Spleen (tissue), 11 donors: ENCODE measurements around the gene VEGFA. TPM values are rescaled to one million over a fixed set of nuclear protein-coding genes. Genes with fewer than 3 reads are reported as not detected.

Experiments
- DNase-seq: peaks from one replicate; pipeline ENCODE4 v3.0.0-alpha.2; 2020
- H3K27ac ChIP-seq, 8 donors: fragments of 200-600 bp; sonication (generic) in 7 of 8; 1 replicate in 4 of 8; 2 replicates in 4 of 8; pipeline versions ENCODE4 v1.5.0 to v1.8.0; 2016 to 2021; ENCODE audit warnings: inconsistent platforms in 4 of 8, mild to moderate bottlenecking in 4 of 8, moderate library complexity in 1 of 8
- H3K27me3 ChIP-seq, 7 donors: fragments of 200-600 bp; sonication (generic) in 6 of 7; replicated peaks in 1 of 7; 1 replicate in 4 of 7; 2 replicates in 3 of 7; pipeline versions ENCODE4 v1.5.0 to v1.8.0; 2016 to 2021; ENCODE audit warnings: inconsistent platforms in 3 of 7, mild to moderate bottlenecking in 1 of 7
- H3K36me3 ChIP-seq, 6 donors: fragments of 200-600 bp; sonication (generic) in 5 of 6; 1 replicate in 4 of 6; 2 replicates in 2 of 6; pipeline versions ENCODE4 v1.5.0 to v1.8.0; 2016 to 2021; ENCODE audit warnings: inconsistent platforms in 2 of 6
- H3K4me1 ChIP-seq, 6 donors: fragments of 200-600 bp; sonication (generic) in 5 of 6; 1 replicate in 3 of 6; 2 replicates in 3 of 6; pipeline versions ENCODE4 v1.5.0 to v1.8.0; 2016 to 2021; ENCODE audit warnings: inconsistent platforms in 3 of 6
- H3K4me3 ChIP-seq, 8 donors: fragments of 200-600 bp; sonication (generic) in 7 of 8; 1 replicate in 4 of 8; 2 replicates in 4 of 8; pipeline versions ENCODE4 v1.5.0 to v1.8.0; 2016 to 2021; ENCODE audit warnings: inconsistent platforms in 4 of 8, mild to moderate bottlenecking in 4 of 8, moderate library complexity in 2 of 8
- H3K9me3 ChIP-seq, 8 donors: fragments of 200-600 bp; sonication (generic) in 7 of 8; 1 replicate in 4 of 8; 2 replicates in 4 of 8; pipeline versions ENCODE4 v1.5.0 to v1.8.0; 2016 to 2021; ENCODE audit warnings: inconsistent platforms in 4 of 8
- POLR2A ChIP-seq, 3 donors: fragments of 450-650 bp; IDR thresholded peaks; one replicate each; pipeline ENCODE4 v1.5.1; 2017; ENCODE audit warnings: antibody characterized with exemption in 3 of 3, mild to moderate bottlenecking in 1 of 3
- POLR2AphosphoS5 ChIP-seq, 3 donors: sonication (generic); formaldehyde crosslinking; IDR thresholded peaks; one replicate each; pipeline ENCODE4 v1.5.1; 2017; ENCODE audit warnings: antibody characterized with exemption in 3 of 3
- WGBS, 5 donors: extraction: QIAGEN DNeasy Blood & Tissue Kit in 3 of 5; methylation state at CpG; one replicate each; pipeline versions ENCODE4 v1.1.5 to v1.1.7; 2013 to 2018; 5-methylcytosine and 5-hydroxymethylcytosine counted together
- intact Hi-C: fragments of 100-400 bp; cut with DNase I; formaldehyde crosslinking; loops from one replicate; pipeline ENCODE4 v1.15.0; 2023; ENCODE audit warnings: low total_unique reads
- polyA plus RNA-seq, 3 donors: library from polyadenylated mRNA; stranded (reverse); fragments of 200-250 nt; gene quantifications; one replicate each; pipeline ENCODE4 v1.2.1, GENCODE V29; 2013
- total RNA-seq, 7 donors: library from RNA; depleted of rRNA in 3 of 7; stranded (reverse); fragments of >200 nt in 3 of 7; fragmentation: NEBNext Ultra II Directional in 4 of 7; extraction: Animal tissue kit (Norgen Biotek cat#: 25700) in 4 of 7; gene quantifications; one replicate each; pipeline versions ENCODE4 v1.1.0 to v1.2.1, GENCODE V29; 2016 to 2021
- TF ChIP-seq, protein P1 (sequence below), 11 experiments: fragments of 200-600 bp in 7 of 11; fragments of 450-650 bp in 4 of 11; sonication (generic) in 4 of 11; IDR thresholded peaks in 8 of 11; conservative IDR thresholded peaks in 3 of 11; 1 replicate in 7 of 11; 2 replicates in 4 of 11; pipeline versions ENCODE4 v1.4.0 to v1.8.0; 2016 to 2021; ENCODE audit warnings: antibody characterized with exemption in 11 of 11, inconsistent platforms in 4 of 11, mild to moderate bottlenecking in 1 of 11
- donor health status: healthy with polysubstance abuse.
- donor health status: DM: no; HTN: no; CAD: no; lungs with moderate emphysema.
- donor health status: DM: no; HTN: no; CAD: no.
- donor health status: Bipolar disorder and iron deficiency.
- donor health status: healthy.
- donor health status: DM: no; HTN: no; CAD: no.
- donor health status: DM: yes; HTN: yes; CAD: no.

VEGFA gene
- total and polyA plus RNA-seq, 10 donors, result 31.0 to 486 (median 153) TPM

DNA sequence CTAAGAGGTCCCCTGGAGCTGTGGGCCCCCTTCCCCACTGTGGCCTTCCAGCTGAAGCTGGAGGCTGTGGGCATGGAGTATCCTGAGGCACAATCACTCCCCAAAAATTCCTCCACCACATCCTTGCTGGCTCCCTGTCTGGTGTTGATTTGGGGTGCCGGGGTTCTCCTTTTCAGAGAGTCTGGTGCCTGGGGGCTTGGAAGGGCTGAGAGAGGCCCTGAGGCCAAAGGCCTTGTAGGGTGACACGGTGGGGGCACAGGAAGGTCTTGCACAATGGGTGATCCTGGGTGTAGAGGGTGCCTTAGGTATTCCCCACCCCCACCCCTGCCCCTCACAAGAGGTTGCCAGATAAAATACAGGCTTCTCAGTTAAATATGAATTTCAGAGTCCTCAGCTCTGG is 33.2 kb upstream of the VEGFA start:
- DNase-seq, result no peak
- Histone ChIP-seq H3K27ac (peak overlapping the region in 1 of 8 donors; percentile 37), H3K27me3 (no peaks in the 10 kb centered on the region), H3K36me3 (no peaks in the 10 kb centered on the region), H3K9me3 (peaks cover 0 to 6% (median under 1%) of the 10 kb centered on the region in 8 donors), H3K4me1 (peaks cover 0 to 23% (median 18%) of the 10 kb centered on the region in 6 donors), H3K4me3 (no peak overlapping the region)
- WGBS, 5 donors, result 73 to 95% (median 82%) methylated on average over 2 of the region's 2 CpGs
- intact Hi-C loops, result no loop called here
- TF ChIP-seq, protein P1, sequence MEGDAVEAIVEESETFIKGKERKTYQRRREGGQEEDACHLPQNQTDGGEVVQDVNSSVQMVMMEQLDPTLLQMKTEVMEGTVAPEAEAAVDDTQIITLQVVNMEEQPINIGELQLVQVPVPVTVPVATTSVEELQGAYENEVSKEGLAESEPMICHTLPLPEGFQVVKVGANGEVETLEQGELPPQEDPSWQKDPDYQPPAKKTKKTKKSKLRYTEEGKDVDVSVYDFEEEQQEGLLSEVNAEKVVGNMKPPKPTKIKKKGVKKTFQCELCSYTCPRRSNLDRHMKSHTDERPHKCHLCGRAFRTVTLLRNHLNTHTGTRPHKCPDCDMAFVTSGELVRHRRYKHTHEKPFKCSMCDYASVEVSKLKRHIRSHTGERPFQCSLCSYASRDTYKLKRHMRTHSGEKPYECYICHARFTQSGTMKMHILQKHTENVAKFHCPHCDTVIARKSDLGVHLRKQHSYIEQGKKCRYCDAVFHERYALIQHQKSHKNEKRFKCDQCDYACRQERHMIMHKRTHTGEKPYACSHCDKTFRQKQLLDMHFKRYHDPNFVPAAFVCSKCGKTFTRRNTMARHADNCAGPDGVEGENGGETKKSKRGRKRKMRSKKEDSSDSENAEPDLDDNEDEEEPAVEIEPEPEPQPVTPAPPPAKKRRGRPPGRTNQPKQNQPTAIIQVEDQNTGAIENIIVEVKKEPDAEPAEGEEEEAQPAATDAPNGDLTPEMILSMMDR (IDR thresholded peaks at IDR 0.05 in 8 of 11, conservative IDR thresholded peaks at IDR 0.05 in 3 of 11), result no peak
- TF ChIP-seq POLR2A (IDR thresholded peaks at IDR 0.05) (no peak), POLR2AphosphoS5 (IDR thresholded peaks at IDR 0.05) (no peak)

DNA sequence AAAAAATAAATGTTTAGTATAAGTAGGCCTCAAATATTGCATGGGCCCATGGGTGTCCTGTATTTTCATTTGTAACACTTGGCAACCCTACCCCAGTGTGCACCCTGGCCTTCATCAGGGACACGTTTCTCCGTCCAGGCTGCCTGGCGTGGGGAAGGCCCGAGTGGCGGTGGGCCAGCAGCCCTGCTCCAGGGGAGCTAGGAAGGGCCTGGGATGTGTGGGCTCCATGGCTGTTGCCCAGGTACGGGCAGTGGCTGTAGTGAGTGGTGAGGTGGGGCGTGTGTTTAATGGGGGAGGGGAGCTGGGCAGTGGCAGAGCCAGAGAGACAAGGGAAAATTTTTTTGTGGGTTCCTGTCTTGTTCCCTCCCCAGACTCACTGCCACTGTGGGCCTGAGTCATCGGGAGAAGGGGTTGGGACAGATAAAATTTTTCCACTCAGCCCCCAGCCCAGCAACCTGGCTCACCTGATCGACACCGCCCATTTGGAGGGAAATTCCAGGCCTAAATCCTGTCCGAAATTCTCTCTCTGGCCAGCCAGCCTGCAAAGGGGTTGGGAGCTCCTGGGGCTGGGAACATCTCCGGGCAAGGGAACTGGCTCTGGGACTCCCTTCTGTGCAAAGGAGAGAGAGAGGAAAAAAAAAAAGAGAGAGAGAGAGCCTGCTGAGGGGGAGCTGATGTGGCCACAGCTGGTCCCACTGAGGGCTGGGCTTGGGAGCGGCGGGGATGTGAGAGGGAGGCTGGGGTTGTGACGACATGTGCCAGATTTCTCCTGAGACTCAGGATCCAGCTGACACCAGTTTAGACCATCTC is 32.5 kb upstream of the VEGFA start:
- DNase-seq, result peak; percentile 32
- no peak overlapping the region for H3K4me3 ChIP-seq
- no peaks in the 10 kb centered on the region for H3K27me3 ChIP-seq
- H3K27ac ChIP-seq, result peak overlapping the region in 6 of 8 donors; percentile 14 to 43 (median 34)
- TF ChIP-seq POLR2AphosphoS5 (IDR thresholded peaks at IDR 0.05) (peak in 1 of 3 donors; percentile 10), POLR2A (IDR thresholded peaks at IDR 0.05) (no peak)
- H3K36me3 ChIP-seq, result no peaks in the 10 kb centered on the region
- H3K4me1 ChIP-seq, result peaks cover 0 to 23% (median 18%) of the 10 kb centered on the region in 6 donors
- intact Hi-C loops, result no loop called here
- H3K9me3 ChIP-seq, result no peaks in the 10 kb centered on the region
- 76 to 86% (median 84%) methylated on average over 15 of the region's 15 CpGs for WGBS, 5 donors

- H3K27me3 ChIP-seq, result no peaks in the 10 kb centered on the region
- TF ChIP-seq POLR2A (IDR thresholded peaks at IDR 0.05) (no peak), POLR2AphosphoS5 (IDR thresholded peaks at IDR 0.05) (no peak)
- TF ChIP-seq, protein P1 (IDR thresholded peaks at IDR 0.05 in 8 of 11, conservative IDR thresholded peaks at IDR 0.05 in 3 of 11), result no peak
- WGBS, 5 donors, result 57 to 88% (median 71%) methylated on average over 2 to 3 of the region's 3 CpGs
- H3K4me1 ChIP-seq, result peaks cover 0 to 23% (median 18%) of the 10 kb centered on the region in 6 donors
- H3K9me3 ChIP-seq, result no peaks in the 10 kb centered on the region
- H3K36me3 ChIP-seq, result no peaks in the 10 kb centered on the region
- DNase-seq, result no peak
- H3K4me3 ChIP-seq, result no peak overlapping the region
- intact Hi-C loops, result no loop called here
- H3K27ac ChIP-seq, result peak overlapping the region in 1 of 8 donors; percentile 14
Measured at GRCh38 chr6:43738267-43738676, 31.7 kb upstream of the VEGFA start.

DNA sequence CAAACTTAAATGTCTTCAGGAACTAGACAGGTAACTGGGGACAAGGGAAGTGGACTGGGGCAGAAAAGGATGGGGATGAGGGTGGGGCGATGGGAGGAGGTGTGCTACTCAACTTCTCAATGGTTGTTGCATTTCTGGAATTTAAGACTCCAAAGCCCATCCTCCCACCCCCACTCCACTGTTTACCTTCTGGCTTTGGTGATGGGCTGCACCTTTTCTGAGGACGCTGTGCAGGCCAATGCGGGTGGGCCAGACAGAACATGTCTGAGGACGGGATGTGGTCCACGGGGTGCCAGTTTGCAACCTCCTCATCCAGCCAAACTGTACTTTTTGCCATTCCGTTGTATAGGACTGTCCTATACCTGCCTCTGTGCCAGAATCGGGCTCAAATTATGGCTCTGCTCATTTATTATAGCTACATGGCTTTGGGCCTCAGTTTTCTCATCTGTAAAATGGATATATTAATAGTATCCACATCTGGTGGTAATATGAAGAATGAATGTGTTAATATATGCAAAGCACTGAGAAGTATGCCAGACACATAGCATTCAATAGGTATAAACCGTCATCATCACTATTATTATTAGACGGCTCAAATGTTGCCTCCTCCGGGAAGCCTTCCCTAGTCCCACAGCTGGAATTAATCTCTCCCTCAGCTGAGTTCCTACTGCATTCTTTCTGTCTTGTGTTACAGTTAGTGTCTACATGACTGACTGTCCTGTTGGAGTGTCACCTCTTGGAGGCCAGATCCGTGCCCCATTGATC is 31.0 kb upstream of the VEGFA start:
- H3K27me3 ChIP-seq, result no peaks in the 10 kb centered on the region
- no peaks in the 10 kb centered on the region for H3K9me3 ChIP-seq
- 89 to 92% (median 91%) methylated on average over 11 of the region's 11 CpGs for WGBS, 5 donors
- no peaks in the 10 kb centered on the region for H3K36me3 ChIP-seq
- no peak overlapping the region for H3K4me3 ChIP-seq
- peak overlapping the region in 1 of 8 donors; percentile 46 for H3K27ac ChIP-seq
- TF ChIP-seq, protein P1 (IDR thresholded peaks at IDR 0.05 in 8 of 11, conservative IDR thresholded peaks at IDR 0.05 in 3 of 11), result no peak
- TF ChIP-seq POLR2AphosphoS5 (IDR thresholded peaks at IDR 0.05), result no peak
- no peak for TF ChIP-seq POLR2A (IDR thresholded peaks at IDR 0.05)
- peaks cover 0 to 16% (median 12%) of the 10 kb centered on the region in 6 donors for H3K4me1 ChIP-seq
- peak; percentile 41 for DNase-seq
- intact Hi-C loops, result no loop called here
